Retina (tissue), 1 donor: ENCODE measurements around the gene PDE3A.
"Not testable (repeated sequence)": the region's sequence is repeated elsewhere in the genome, so short reads cannot be mapped to it uniquely, and the experiment has no call there.

Experiments used
- DNase-seq: peaks from one replicate; pipeline ENCODE4 v3.0.0-alpha.2; 2016

PDE3A gene

GRCh38 chr12:20560935-20561334 is 192.6 kb downstream of the PDE3A start:
- no peak for DNase-seq

GRCh38 chr12:20561871-20562270 is 193.5 kb downstream of the PDE3A start:
- DNase-seq: no peak

- no peak for DNase-seq
These were observed 199.1 kb downstream of the PDE3A start for GRCh38 chr12:20567413-20567812.

- DNase-seq: no peak
These were observed 204.1 kb downstream of the PDE3A start for GRCh38 chr12:20572451-20572850.

GRCh38 chr12:20576528-20576927 is 208.2 kb downstream of the PDE3A start:
- DNase-seq: no peak

GRCh38 chr12:20577054-20577453 is 208.7 kb downstream of the PDE3A start:
- DNase-seq: no peak

GRCh38 chr12:20578142-20578541 is 209.8 kb downstream of the PDE3A start:
- DNase-seq: no peak

- no peak for DNase-seq
These were observed 216.8 kb downstream of the PDE3A start for GRCh38 chr12:20585055-20585625.

GRCh38 chr12:20585913-20586312 is 217.6 kb downstream of the PDE3A start:
- DNase-seq: no peak

- peak; percentile 75 for DNase-seq
These were observed 219.7 kb downstream of the PDE3A start for GRCh38 chr12:20588042-20588441.

- DNase-seq: no peak
These were observed 222.2 kb downstream of the PDE3A start for GRCh38 chr12:20590570-20590969.

- DNase-seq: no peak
These were observed 224.2 kb downstream of the PDE3A start for GRCh38 chr12:20592556-20592955.

GRCh38 chr12:20593611-20594010 is 225.3 kb downstream of the PDE3A start:
- no peak for DNase-seq

- no peak for DNase-seq
These were observed 227.7 kb downstream of the PDE3A start for GRCh38 chr12:20596061-20596460.

GRCh38 chr12:20599757-20600156 is 231.4 kb downstream of the PDE3A start:
- DNase-seq: no peak

- DNase-seq: peak; percentile 32
These were observed 233.4 kb downstream of the PDE3A start for GRCh38 chr12:20601668-20602280.

- DNase-seq: no peak
These were observed 234.5 kb downstream of the PDE3A start for GRCh38 chr12:20602641-20603391.

- DNase-seq: no peak
These were observed 236.2 kb downstream of the PDE3A start for GRCh38 chr12:20604408-20605067.

- not testable (repeated sequence) for DNase-seq
These were observed 246.7 kb downstream of the PDE3A start for GRCh38 chr12:20615020-20615419.

- DNase-seq: no peak
These were observed 247.8 kb downstream of the PDE3A start for GRCh38 chr12:20616093-20616492.

GRCh38 chr12:20620261-20620660 is 251.9 kb downstream of the PDE3A start:
- no peak for DNase-seq

- DNase-seq: peak; percentile 51
These were observed 256.4 kb downstream of the PDE3A start for GRCh38 chr12:20624718-20625117.

GRCh38 chr12:20625531-20625930 is 257.2 kb downstream of the PDE3A start:
- DNase-seq: no peak
